KOPT-K1 (cell line): ENCODE measurements around the gene MB.

ENCODE experiments used
- H3K27ac ChIP-seq: fragments of 200-600 bp; sonication (generic); 2 replicates; pipeline ENCODE4 v1.5.1; 2016; ENCODE audit warnings: antibody characterized with exemption, mild to moderate bottlenecking, low read depth, low read length; ENCODE audit not compliant: poor library complexity, severe bottlenecking
- H3K36me3 ChIP-seq: fragments of 200-600 bp; sonication (generic); 2 replicates; pipeline ENCODE4 v1.5.1; 2017; ENCODE audit warnings: antibody characterized with exemption, mild to moderate bottlenecking, low read length, moderate library complexity; ENCODE audit not compliant: insufficient read depth
- H3K9me3 ChIP-seq: fragments of 200-600 bp; sonication (generic); 2 replicates; pipeline ENCODE4 v1.5.1; 2017; ENCODE audit warnings: antibody characterized with exemption, low read length, mild to moderate bottlenecking; ENCODE audit not compliant: insufficient read depth, poor library complexity, severe bottlenecking

MB gene

DNA sequence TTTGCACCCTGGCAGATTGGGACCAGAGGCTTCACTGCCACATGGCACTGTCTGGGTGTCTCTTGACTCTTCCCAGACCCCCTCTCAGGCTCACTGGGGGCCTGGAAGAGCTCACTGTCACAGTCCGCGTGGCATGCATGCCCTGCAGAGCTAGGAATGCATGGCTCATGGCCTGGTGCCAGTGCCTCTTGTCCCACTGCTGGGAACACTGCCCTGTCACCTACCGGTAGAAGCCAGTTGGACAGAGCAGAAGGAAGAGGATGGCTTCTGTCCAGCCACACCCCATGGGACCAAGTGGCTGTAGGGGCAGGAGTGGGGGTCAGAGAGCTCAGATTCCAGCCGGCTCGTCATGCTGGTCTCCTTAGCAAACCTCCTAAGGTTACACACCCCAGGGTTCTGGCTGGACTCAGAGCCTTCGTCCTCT lies 29.7 kb downstream of the MB start:
- Histone ChIP-seq H3K27ac (no peak overlapping the region), H3K9me3 (no peaks in the 10 kb centered on the region), H3K36me3 (no peaks in the 10 kb centered on the region)

DNA sequence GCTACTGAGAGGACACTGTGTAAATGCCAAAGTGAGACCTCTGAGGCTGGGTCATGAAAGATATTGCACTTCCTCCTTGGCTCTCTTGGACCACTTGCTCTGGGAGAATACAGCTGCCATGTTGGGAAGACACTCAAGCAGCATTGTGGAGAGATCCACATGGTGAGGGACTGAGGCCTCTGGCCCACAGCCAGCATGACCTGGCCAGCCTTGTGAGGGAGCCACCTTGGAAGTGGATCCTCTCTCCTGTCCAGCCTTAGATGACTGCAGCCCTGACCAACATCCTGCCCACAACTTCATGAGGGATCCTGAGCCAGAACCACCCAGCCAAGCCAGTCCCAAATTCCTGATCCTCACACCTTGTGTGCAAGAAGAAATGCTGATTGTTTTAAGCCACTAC lies 30.4 kb downstream of the MB start:
- Histone ChIP-seq H3K9me3 (no peaks in the 10 kb centered on the region), H3K27ac (no peak overlapping the region)

DNA sequence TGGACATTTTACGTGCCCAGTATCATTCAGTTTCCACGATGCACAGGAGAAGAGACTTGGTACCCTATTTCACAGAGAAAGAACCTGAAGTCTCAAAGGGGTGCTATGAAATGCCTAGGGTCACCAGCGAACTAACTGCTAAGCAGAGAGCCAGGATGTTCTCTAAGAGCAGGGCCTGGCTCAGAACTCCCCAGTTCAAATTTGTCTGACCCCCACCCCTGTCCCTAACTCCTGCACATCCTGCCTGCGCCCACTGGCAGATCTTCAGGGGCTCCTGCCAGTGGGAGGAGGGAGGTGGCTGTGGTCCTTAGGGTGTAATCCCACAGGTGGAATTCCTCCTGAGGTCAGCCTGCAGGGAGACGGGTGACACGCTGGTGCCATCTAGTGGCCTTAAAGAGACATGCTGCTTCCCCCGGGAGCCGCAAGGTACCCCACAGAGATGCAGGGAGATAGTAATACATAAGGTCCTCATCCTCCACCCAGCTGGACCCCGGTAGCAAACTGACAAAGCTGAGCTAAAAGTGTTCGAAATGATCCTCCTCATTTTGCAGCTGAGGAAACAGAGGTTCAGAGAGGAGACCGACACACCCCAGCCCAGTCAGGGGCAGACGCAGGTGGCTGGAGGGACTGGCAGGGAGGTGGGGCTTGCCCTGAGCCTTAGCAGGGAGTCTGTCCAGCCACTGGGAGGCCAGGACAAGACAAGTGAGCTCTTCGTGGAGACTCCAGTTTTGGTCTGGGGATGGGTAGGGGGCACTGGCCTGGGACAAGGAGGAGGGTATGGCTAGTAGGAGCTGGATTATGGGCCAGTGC lies 34.1 kb downstream of the MB start:
- no peak overlapping the region for H3K27ac ChIP-seq
- no peaks in the 10 kb centered on the region for H3K36me3 ChIP-seq
- H3K9me3 ChIP-seq = no peaks in the 10 kb centered on the region

More for the DNA sequence above, 30.4 kb downstream of the MB start:
- H3K36me3 ChIP-seq = no peaks in the 10 kb centered on the region

DNA sequence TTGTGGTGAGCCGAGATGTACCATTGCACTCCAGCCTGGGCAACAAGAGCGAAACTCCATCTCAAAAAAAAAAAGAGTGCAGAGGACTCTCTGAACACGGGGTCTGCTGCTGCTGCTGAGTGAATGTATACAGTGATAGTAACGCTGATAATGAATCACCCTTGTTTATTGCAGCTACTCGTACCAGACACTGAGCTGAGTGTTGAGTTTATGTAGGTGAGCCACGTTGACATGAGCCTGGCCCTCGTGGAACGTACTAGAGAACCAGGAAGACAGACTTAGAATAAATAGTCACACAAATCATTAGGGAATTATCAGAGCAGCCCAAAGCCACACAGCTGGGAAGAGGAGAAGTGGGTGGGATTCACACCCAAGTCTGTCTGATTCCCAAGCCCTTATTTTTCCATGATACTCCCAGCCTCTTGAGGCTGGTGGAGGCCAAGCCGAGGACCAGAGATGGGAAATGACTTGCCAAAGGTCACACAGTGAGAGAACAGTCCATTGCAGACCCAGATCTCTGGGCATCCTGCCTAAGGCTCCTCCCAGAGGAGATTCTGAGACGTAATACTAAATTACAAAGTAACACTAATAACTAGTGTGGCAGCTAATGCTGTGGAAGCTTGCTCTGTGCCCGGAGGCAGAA lies 34.8 kb downstream of the MB start:
- H3K27ac ChIP-seq = no peak overlapping the region
- no peaks in the 10 kb centered on the region for H3K9me3 ChIP-seq

DNA sequence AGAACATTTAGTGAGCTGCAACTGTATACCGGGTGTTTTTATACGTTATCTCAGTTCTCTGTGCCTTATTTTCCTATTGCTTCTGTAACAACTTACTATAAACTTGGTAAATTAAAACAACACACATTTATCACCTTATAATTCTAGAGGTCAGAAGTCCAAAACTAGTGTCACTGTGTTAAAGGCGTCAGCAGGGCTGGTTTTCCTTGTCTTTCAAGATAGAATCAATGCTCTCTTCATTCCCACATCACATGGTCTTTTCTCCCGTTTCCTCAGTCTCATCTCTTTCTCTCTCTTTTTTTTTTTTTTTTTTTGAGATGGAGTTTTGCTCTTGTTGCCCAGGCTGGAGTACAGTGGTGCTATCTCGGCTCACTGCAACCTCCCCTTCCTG lies 36.1 kb downstream of the MB start:
- Histone ChIP-seq H3K27ac (no peak overlapping the region), H3K36me3 (no peaks in the 10 kb centered on the region), H3K9me3 (no peaks in the 10 kb centered on the region)

More for the DNA sequence above, 34.8 kb downstream of the MB start:
- no peaks in the 10 kb centered on the region for H3K36me3 ChIP-seq

DNA sequence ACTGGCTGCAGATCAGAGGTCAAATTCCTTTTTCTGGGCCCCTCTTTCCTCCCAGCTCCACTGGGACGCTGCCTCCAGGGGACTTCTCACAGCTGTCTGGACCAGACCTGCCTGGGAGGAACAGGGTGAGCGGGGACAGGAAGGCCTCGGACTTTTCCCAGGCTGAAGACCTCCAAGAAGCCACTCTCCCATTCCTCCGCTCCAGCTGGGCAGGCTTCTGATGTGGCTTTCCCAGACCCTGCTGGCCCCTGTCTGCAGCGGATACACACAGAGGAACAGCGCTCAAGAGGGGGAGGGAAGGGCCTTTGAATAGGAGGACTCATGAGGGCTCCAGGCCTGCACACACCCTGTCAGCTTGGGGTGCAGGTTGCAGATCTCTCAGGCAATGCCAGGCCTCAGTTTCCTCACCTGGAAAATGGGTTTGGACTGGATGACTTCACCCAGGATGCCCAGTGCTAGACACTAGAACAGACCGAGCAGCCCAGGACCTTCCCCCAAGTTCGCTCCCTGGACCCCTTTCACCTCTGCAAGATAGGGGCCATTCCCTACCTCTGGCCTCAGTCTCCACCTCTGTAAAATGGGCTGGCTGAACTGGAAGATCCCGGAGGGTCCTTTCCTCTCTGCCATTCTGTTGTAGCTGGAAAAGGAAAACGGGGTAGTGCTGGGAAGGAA lies 36.6 kb downstream of the MB start:
- Histone ChIP-seq H3K27ac (no peak overlapping the region), H3K36me3 (no peaks in the 10 kb centered on the region), H3K9me3 (no peaks in the 10 kb centered on the region)

DNA sequence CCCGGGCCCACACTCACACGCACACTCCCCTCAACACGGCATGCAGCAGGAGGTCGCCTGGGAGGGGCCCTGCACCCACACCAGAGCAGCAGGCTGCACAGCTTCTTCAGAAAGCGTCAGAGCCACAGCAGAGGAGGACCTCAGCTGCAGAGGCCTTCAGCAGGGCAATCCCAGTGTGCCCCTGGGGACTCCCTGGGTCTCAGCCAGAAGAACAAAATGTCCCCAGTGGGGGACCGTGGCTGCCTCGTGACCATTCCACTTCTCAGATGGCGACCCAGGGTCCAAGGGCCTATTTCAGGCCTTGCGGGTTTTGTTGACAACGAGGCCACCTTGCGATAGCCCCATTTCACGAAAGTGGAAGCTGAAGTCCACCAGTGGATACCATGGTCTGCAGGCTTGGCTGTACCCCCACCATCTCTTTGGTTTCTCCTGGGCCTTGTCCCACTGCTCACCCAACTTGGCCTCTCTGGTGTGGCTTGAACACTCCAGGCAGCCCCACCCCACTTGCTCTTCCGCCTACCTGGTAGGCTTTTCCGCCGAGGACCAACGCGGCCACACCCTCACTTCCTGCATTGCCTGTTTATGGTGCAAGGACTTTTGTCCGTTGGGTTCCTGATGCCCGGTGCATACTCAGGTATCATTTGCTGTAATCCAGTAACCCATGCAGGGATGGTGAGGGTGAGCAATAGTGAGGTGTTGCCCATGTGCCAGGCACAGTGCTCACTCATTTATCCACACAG lies 38.1 kb downstream of the MB start:
- Histone ChIP-seq H3K36me3 (no peaks in the 10 kb centered on the region), H3K9me3 (no peaks in the 10 kb centered on the region)

DNA sequence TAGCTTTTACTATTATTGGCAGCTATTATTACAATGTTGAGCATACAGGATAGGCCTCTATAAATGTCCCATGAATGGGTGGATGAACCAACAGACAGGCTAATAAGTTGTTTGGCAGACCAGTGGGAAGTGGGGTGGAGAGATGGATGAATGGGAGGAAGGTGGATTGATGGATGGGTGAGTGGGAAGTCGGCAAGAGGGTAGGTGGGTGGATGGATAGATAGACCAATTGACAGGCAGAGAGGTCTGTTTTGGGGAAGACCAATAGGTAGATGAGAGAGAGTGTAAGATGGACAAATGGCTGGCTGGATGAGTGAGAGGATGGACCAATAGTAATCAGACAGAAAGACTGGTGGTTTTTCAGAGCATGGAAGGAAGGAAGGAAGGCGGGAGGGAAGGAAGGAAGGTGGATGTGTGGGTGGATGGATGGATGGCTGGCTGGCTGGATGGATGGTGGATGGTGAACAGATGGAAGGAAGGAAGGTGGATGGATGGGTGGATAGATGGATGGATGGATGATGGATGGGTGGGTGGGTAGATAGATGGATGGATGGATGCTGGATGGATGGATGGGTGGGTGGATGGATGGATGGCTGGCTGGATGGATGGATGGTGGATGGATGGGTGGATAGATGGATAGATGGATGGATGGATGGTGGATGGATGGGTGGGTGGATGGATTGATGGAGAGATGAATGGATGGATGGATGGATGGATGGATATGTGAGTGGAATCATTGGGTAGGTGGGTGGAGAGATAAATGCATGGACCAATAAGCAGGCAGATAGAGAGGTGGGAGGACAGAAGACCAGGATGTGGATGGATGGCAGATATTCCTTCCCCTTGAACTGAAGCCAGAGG lies 39.1 kb downstream of the MB start:
- no peaks in the 10 kb centered on the region for H3K9me3 ChIP-seq
- no peaks in the 10 kb centered on the region for H3K36me3 ChIP-seq
- H3K27ac ChIP-seq = no peak overlapping the region

More for the DNA sequence above, 38.1 kb downstream of the MB start:
- no peak overlapping the region for H3K27ac ChIP-seq

DNA sequence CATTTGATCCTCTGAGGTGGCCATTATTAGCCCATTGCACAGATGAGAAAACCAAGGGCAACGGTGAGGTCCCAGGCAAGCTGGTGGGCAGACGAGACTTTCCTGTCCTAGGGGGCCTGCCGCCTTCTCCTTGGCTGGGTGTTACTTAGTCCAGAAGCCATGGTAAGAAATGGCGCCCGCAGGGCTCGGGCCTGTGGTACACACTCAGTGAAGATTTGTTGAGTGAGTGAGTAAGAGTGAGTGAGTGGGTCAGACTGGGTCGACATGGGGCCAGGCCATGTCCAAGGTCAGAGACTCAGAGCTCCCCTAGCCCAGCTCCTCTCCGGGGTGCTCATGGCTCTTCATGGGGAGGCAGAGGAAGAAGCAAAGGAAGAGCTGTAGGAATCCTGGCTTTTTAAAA lies 40.5 kb downstream of the MB start:
- no peaks in the 10 kb centered on the region for H3K36me3 ChIP-seq
- no peak overlapping the region for H3K27ac ChIP-seq
- H3K9me3 ChIP-seq = no peaks in the 10 kb centered on the region

DNA sequence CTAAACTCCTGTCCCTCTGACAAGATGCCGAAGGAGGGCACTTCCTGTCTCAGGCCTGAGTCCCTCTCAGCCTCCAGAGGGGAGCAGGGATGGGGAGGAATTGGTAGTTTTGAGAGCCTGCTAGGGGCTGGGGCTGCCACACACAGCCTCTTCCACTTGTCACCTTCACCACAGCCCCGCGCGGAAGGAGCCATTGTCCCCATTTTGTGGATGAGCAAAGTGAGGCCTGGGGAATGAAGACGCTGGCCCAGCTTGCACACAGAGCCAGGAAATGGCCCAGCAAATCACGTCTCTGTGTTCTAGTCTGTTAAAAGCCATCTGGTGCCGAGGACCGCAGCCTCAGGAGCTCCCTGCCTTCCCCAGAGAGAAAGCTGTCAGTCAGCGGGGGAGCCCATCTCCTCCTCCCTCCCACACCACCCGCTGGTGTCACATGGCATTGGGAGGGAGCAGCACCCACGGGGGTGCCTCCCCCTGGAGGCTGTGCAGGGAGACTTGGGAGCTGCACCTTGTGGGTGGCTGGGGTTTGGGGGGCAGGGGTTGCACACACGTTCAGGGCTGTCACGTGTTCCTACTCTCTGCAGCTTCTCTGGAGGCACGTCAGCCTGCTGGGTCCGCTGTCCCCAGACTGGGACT lies 41.9 kb downstream of the MB start:
- no peaks in the 10 kb centered on the region for H3K9me3 ChIP-seq
- peak overlapping the region; percentile 39 for H3K27ac ChIP-seq
- H3K36me3 ChIP-seq = no peaks in the 10 kb centered on the region

DNA sequence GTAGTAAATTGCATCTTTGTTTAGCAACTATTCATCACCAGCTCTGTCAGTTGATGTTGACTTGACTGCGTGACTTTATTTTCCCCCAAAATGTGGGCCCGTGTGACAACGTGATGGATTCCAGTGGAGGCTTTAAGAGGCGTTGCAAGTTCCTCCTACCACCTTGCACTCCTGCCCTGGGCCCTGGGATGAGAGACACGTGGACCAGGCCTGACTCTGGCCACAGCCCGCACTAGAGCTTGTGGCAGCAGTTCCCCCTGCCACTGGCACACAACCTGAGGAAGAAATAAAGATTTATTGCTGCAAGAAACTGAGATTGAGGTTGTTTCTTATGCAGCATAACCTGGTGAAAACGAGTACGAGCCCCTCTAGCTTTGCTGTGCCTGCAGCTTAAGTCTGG lies 44.6 kb downstream of the MB start:
- Histone ChIP-seq H3K9me3 (no peaks in the 10 kb centered on the region), H3K36me3 (no peaks in the 10 kb centered on the region), H3K27ac (no peak overlapping the region)

DNA sequence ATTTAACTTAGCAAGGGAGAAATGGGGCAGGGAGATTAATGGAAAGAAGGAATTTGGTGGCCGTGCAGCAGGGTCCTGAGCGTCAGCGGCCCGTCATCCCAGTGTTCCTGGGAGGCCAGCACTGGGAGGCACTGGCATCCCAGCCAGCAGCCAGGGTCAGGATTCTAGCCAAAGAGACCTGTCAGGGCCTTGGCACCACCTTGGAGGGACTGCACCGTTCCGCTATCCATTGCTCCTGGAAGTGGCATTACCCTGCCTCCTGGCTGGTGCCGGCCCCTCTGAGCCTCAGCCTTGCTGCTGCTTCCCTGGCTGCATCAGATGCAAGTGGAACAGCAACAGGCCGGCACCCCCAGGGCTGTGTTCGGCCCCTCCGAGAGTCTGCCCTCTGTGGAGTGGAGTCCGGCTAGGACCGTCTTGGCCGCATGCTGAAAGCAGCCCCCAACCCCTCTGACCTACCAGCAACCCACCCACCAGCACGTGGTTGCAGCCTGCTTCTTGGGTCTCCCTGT lies 46.4 kb downstream of the MB start:
- Histone ChIP-seq H3K27ac (no peak overlapping the region), H3K9me3 (no peaks in the 10 kb centered on the region)

DNA sequence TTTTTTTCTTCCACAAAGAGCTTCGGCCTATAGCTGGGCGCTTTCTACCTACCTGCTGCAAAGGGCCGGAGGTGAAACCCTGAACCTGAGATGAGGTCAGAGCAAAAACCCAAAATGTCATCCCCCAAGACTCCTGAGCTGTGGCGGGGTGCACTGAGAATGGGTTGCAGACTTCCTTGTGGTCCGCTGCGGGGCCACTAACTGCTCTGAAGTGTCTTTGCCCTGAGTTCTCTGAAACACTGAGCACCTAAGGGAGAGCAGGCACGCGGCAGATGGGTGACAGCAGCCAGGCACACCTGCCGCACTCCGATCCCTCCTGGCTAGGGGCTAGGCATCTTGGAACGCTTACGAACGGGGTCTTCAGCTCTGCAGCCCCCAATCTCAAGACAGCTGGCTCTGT lies 47.2 kb downstream of the MB start:
- Histone ChIP-seq H3K36me3 (no peaks in the 10 kb centered on the region), H3K9me3 (no peaks in the 10 kb centered on the region), H3K27ac (no peak overlapping the region)

More for the DNA sequence above, 46.4 kb downstream of the MB start:
- no peaks in the 10 kb centered on the region for H3K36me3 ChIP-seq
